HG03196 (cell line): ENCODE results near the gene STXBP1.
"Not testable (repeated sequence)": the region's sequence is repeated elsewhere in the genome, so short reads cannot be mapped to it uniquely, and the experiment has no call there.

Source experiments
- ATAC-seq: cut with Tn5 transposase; IDR thresholded peaks from one replicate; pipeline ENCODE4 v1.9.1; 2021; ENCODE audit not compliant: unreplicated experiment

STXBP1 gene

GRCh38 chr9:127577194-127577593, 34.9 kb upstream of the STXBP1 start:
- ATAC-seq, result not testable (repeated sequence)

GRCh38 chr9:127578627-127578951, 33.5 kb upstream of the STXBP1 start:
- no peak for ATAC-seq

- peak; percentile 73 for ATAC-seq
Observed at GRCh38 chr9:127578952-127579853, 32.9 kb upstream of the STXBP1 start.

GRCh38 chr9:127580366-127580765, 31.7 kb upstream of the STXBP1 start:
- no peak for ATAC-seq

- ATAC-seq, result no peak
Observed at GRCh38 chr9:127580879-127581475, 31.1 kb upstream of the STXBP1 start.

GRCh38 chr9:127584474-127584805, 27.6 kb upstream of the STXBP1 start:
- not testable (repeated sequence) for ATAC-seq

GRCh38 chr9:127585161-127585819, 26.8 kb upstream of the STXBP1 start:
- ATAC-seq, result no peak

GRCh38 chr9:127586096-127586495, 26.0 kb upstream of the STXBP1 start:
- no peak for ATAC-seq

- ATAC-seq, result no peak
Observed at GRCh38 chr9:127586537-127586936, 25.5 kb upstream of the STXBP1 start.

- no peak for ATAC-seq
Observed at GRCh38 chr9:127587966-127588365, 24.1 kb upstream of the STXBP1 start.

- ATAC-seq, result no peak
Observed at GRCh38 chr9:127588740-127589506, 23.2 kb upstream of the STXBP1 start.

- ATAC-seq, result no peak
Observed at GRCh38 chr9:127589955-127590370, 22.1 kb upstream of the STXBP1 start.

- no peak for ATAC-seq
Observed at GRCh38 chr9:127595611-127596010, 16.5 kb upstream of the STXBP1 start.

GRCh38 chr9:127598839-127599549, 13.1 kb upstream of the STXBP1 start:
- ATAC-seq, result no peak

GRCh38 chr9:127599550-127599891, 12.6 kb upstream of the STXBP1 start:
- no peak for ATAC-seq

- no peak for ATAC-seq
Observed at GRCh38 chr9:127603226-127603625, 8.9 kb upstream of the STXBP1 start.

GRCh38 chr9:127606043-127606442, 6.0 kb upstream of the STXBP1 start:
- ATAC-seq, result no peak

GRCh38 chr9:127608104-127608966, 3.7 kb upstream of the STXBP1 start:
- no peak for ATAC-seq

- ATAC-seq, result no peak
Observed at GRCh38 chr9:127611603-127611898, 526 bp upstream of the STXBP1 start.

GRCh38 chr9:127612939-127613582, 984 bp downstream of the STXBP1 start:
- no peak for ATAC-seq
